NT2/D1 (cell line): ENCODE data around the gene CCDC154.

Source experiments
- DNase-seq: peaks from one replicate; pipeline ENCODE4 v3.0.0-alpha.2; 2011; ENCODE audit warnings: low read depth, low spot score
- H3K27me3 ChIP-seq: 2 replicates; pipeline ENCODE4 v1.6.0; 2011; ENCODE audit warnings: mild to moderate bottlenecking; ENCODE audit not compliant: insufficient read length, insufficient read depth
- H3K36me3 ChIP-seq: 2 replicates; pipeline ENCODE4 v1.6.1; 2011; ENCODE audit warnings: mild to moderate bottlenecking, low read length, mixed read lengths; ENCODE audit not compliant: insufficient read depth, insufficient read length
- H3K4me1 ChIP-seq: 2 replicates; pipeline ENCODE4 v1.5.1; 2011; ENCODE audit not compliant: insufficient read depth, insufficient read length
- H3K4me3 ChIP-seq: 2 replicates; pipeline ENCODE4 v1.5.1; 2011; ENCODE audit warnings: low read depth; ENCODE audit not compliant: insufficient read length
- H3K9ac ChIP-seq: 2 replicates; pipeline ENCODE4 v1.6.0; 2011; ENCODE audit warnings: low read depth; ENCODE audit not compliant: insufficient read length
- H3K9me3 ChIP-seq: 2 replicates; pipeline ENCODE4 v1.5.1; 2011; ENCODE audit warnings: mild to moderate bottlenecking, low read length; ENCODE audit not compliant: insufficient read depth
- SUZ12 ChIP-seq: IDR thresholded peaks from 2 replicates; pipeline ENCODE4 v1.6.1; 2011; ENCODE audit not compliant: insufficient read length, insufficient read depth; ENCODE audit errors: extremely low read depth
- YY1 ChIP-seq: IDR thresholded peaks from 2 replicates; pipeline ENCODE4 v1.6.1; 2011; ENCODE audit not compliant: insufficient read length, insufficient read depth
- ZNF274 ChIP-seq: IDR thresholded peaks from 2 replicates; pipeline ENCODE4 v1.6.1; 2011; ENCODE audit warnings: mild to moderate bottlenecking, low read depth, low read length

CCDC154 gene

GRCh38 chr16:1431497-1432270, 12.7 kb downstream of the CCDC154 start:
- Histone ChIP-seq H3K36me3 (no peaks in the 10 kb centered on the region), H3K9me3 (no peaks in the 10 kb centered on the region), H3K27me3 (no peaks in the 10 kb centered on the region), H3K9ac (no peak overlapping the region), H3K4me3 (no peak overlapping the region), H3K4me1 (peaks cover 26% of the 10 kb centered on the region)
- DNase-seq = no peak
- TF ChIP-seq SUZ12 (no peak), YY1 (no peak), ZNF274 (no peak)

- no peak for DNase-seq
- no peaks in the 10 kb centered on the region for H3K27me3 ChIP-seq
- no peaks in the 10 kb centered on the region for H3K9me3 ChIP-seq
- no peaks in the 10 kb centered on the region for H3K36me3 ChIP-seq
- H3K4me3 ChIP-seq = no peak within 1 kb of the TSS
- H3K4me1 ChIP-seq = peaks cover 23% of the 10 kb centered on the region
- H3K9ac ChIP-seq = no peak within 1 kb of the TSS
- TF ChIP-seq YY1 (no peak), ZNF274 (no peak), SUZ12 (no peak)
These were observed 13.4 kb downstream of the CCDC154 start, which contains the start of gene PERCC1 for GRCh38 chr16:1430759-1431496. Gene PERCC1, plus strand, starts transcription at chr16:1431078. Its CDS starts 1,516 bp downstream, at chr16:1432594.

GRCh38 chr16:1430214-1430758, 14.1 kb downstream of the CCDC154 start:
- Histone ChIP-seq H3K4me3 (no peak overlapping the region), H3K36me3 (no peaks in the 10 kb centered on the region), H3K9me3 (no peaks in the 10 kb centered on the region), H3K27me3 (no peaks in the 10 kb centered on the region), H3K4me1 (peaks cover 23% of the 10 kb centered on the region), H3K9ac (no peak overlapping the region)
- TF ChIP-seq ZNF274 (no peak), SUZ12 (no peak), YY1 (no peak)
- DNase-seq = no peak

- Histone ChIP-seq H3K9ac (no peak overlapping the region), H3K4me1 (peaks cover 23% of the 10 kb centered on the region), H3K36me3 (no peaks in the 10 kb centered on the region), H3K9me3 (no peaks in the 10 kb centered on the region), H3K27me3 (no peaks in the 10 kb centered on the region), H3K4me3 (no peak overlapping the region)
- TF ChIP-seq ZNF274 (no peak), SUZ12 (no peak), YY1 (no peak)
- no peak for DNase-seq
These were observed 14.7 kb downstream of the CCDC154 start for GRCh38 chr16:1429631-1430030.

GRCh38 chr16:1429012-1429411, 15.3 kb downstream of the CCDC154 start:
- Histone ChIP-seq H3K4me3 (no peak overlapping the region), H3K36me3 (no peaks in the 10 kb centered on the region), H3K9me3 (no peaks in the 10 kb centered on the region), H3K4me1 (peaks cover 23% of the 10 kb centered on the region), H3K9ac (peak overlapping the region; percentile 81), H3K27me3 (no peaks in the 10 kb centered on the region)
- DNase-seq = no peak
- TF ChIP-seq SUZ12 = no peak
- TF ChIP-seq YY1 = no peak
- no peak for TF ChIP-seq ZNF274

GRCh38 chr16:1428511-1428910, 15.8 kb downstream of the CCDC154 start:
- Histone ChIP-seq H3K36me3 (no peaks in the 10 kb centered on the region), H3K9ac (peak overlapping the region; percentile 81), H3K9me3 (no peaks in the 10 kb centered on the region), H3K4me1 (peaks cover 23% of the 10 kb centered on the region), H3K27me3 (no peaks in the 10 kb centered on the region), H3K4me3 (no peak overlapping the region)
- TF ChIP-seq YY1 (no peak), SUZ12 (no peak), ZNF274 (no peak)
- no peak for DNase-seq
